Parathyroid adenoma (tissue), 2 donors: ENCODE measurements around the gene SH3BP5.

ENCODE experiments used
- H2AFZ ChIP-seq: fragments of 300-600 bp; sonication (generic); one replicate; pipeline ENCODE4 v1.7.0; 2017; ENCODE audit warnings: antibody characterized with exemption, mild to moderate bottlenecking
- H3K27ac ChIP-seq: fragments of 300-600 bp; sonication (generic); one replicate; pipeline ENCODE4 v1.7.0; 2017
- H3K27me3 ChIP-seq: fragments of 300-600 bp; sonication (generic); one replicate; pipeline ENCODE4 v1.7.0; 2017; ENCODE audit warnings: low read length; ENCODE audit not compliant: control insufficient read depth, insufficient read depth
- H3K36me3 ChIP-seq: fragments of 300-600 bp; sonication (generic); one replicate; pipeline ENCODE4 v1.7.0; 2017; ENCODE audit warnings: low read length; ENCODE audit not compliant: control insufficient read depth, insufficient read depth
- H3K4me1 ChIP-seq: fragments of 300-600 bp; sonication (generic); one replicate; pipeline ENCODE4 v1.7.0; 2017; ENCODE audit warnings: control low read depth
- H3K4me2 ChIP-seq: fragments of 300-600 bp; sonication (generic); one replicate; pipeline ENCODE4 v1.7.0; 2017; ENCODE audit warnings: low read length
- H3K4me3 ChIP-seq: fragments of 300-600 bp; sonication (generic); one replicate; pipeline ENCODE4 v1.7.0; 2017; ENCODE audit warnings: low read depth, low read length
- H3K79me2 ChIP-seq: fragments of 300-600 bp; sonication (generic); one replicate; pipeline ENCODE4 v1.7.0; 2017; ENCODE audit warnings: control low read depth
- H3K9ac ChIP-seq: fragments of 300-600 bp; sonication (generic); one replicate; pipeline ENCODE4 v1.7.0; 2017; ENCODE audit warnings: mild to moderate bottlenecking
- H3K9me3 ChIP-seq: fragments of 300-600 bp; sonication (generic); one replicate; pipeline ENCODE4 v1.7.0; 2017; ENCODE audit warnings: low read length; ENCODE audit not compliant: control insufficient read depth
- TF ChIP-seq, protein P1 (sequence below): fragments of 300-600 bp; sonication (generic); IDR thresholded peaks from one replicate; pipeline ENCODE4 v1.7.0; 2017; ENCODE audit warnings: antibody characterized with exemption, mild to moderate bottlenecking
- donor health status: primary hyperparathyroidism.

Gene SH3BP5

GRCh38 chr3:15310491-15311370 is 21.7 kb downstream of the SH3BP5 start:
- H3K4me2 ChIP-seq, result no peak overlapping the region
- no peaks in the 10 kb centered on the region for H3K27me3 ChIP-seq
- H3K9me3 ChIP-seq, result no peaks in the 10 kb centered on the region
- no peak overlapping the region for H3K9ac ChIP-seq
- H3K4me1 ChIP-seq, result peaks cover 50% of the 10 kb centered on the region
- peak overlapping the region; percentile 85 for H3K27ac ChIP-seq
- H2AFZ ChIP-seq, result no peak overlapping the region
- TF ChIP-seq, protein P1, sequence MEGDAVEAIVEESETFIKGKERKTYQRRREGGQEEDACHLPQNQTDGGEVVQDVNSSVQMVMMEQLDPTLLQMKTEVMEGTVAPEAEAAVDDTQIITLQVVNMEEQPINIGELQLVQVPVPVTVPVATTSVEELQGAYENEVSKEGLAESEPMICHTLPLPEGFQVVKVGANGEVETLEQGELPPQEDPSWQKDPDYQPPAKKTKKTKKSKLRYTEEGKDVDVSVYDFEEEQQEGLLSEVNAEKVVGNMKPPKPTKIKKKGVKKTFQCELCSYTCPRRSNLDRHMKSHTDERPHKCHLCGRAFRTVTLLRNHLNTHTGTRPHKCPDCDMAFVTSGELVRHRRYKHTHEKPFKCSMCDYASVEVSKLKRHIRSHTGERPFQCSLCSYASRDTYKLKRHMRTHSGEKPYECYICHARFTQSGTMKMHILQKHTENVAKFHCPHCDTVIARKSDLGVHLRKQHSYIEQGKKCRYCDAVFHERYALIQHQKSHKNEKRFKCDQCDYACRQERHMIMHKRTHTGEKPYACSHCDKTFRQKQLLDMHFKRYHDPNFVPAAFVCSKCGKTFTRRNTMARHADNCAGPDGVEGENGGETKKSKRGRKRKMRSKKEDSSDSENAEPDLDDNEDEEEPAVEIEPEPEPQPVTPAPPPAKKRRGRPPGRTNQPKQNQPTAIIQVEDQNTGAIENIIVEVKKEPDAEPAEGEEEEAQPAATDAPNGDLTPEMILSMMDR, result no peak
- peaks cover 67% of the 10 kb centered on the region for H3K79me2 ChIP-seq
- H3K36me3 ChIP-seq, result no peaks in the 10 kb centered on the region
- H3K4me3 ChIP-seq, result no peak overlapping the region

DNA sequence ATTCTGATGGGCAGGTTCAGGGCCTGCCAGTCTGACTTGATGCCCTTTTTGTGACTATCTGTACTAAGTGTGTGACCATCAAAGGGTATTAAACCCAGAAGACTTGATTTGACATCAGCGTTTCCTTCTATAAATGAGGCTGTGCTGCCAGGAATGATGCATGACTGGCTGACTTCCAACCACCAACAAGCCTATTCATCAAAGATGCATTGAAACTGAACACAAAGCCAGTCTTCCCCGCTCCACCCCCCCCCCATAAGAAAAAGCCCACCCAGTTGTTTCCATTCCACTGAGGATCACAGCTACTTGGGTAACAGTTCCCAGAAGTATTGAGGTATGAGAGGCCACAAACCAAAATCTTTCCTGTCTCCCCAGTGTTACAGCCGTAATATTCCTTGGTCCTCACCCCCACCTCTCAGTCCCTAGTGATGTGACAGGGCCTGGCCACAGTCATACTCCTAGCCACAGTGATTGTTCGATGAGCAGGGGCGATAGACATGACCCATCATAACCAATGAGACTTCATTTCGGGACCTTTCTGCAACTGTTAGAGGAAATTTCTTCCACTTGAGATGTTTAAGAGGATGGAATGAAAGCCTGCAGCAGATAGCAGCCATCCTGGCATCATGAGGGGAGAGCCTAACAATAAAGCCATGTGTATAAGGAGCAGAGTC is 22.6 kb downstream of the SH3BP5 start:
- H3K9ac ChIP-seq, result no peak overlapping the region
- peaks cover 65% of the 10 kb centered on the region for H3K79me2 ChIP-seq
- peaks cover 49% of the 10 kb centered on the region for H3K4me1 ChIP-seq
- H3K4me2 ChIP-seq, result no peak overlapping the region
- H3K4me3 ChIP-seq, result no peak overlapping the region
- TF ChIP-seq, protein P1, result no peak
- H2AFZ ChIP-seq, result no peak overlapping the region
- no peaks in the 10 kb centered on the region for H3K36me3 ChIP-seq
- no peaks in the 10 kb centered on the region for H3K27me3 ChIP-seq
- no peaks in the 10 kb centered on the region for H3K9me3 ChIP-seq
- H3K27ac ChIP-seq, result peak overlapping the region; percentile 85

GRCh38 chr3:15307580-15307979 is 24.8 kb downstream of the SH3BP5 start:
- Histone ChIP-seq H3K4me1 (peaks cover 44% of the 10 kb centered on the region), H3K4me2 (no peak overlapping the region), H3K27ac (peak overlapping the region; percentile 85), H3K4me3 (no peak overlapping the region), H2AFZ (no peak overlapping the region), H3K79me2 (peaks cover 65% of the 10 kb centered on the region), H3K27me3 (no peaks in the 10 kb centered on the region), H3K9ac (no peak overlapping the region), H3K36me3 (no peaks in the 10 kb centered on the region), H3K9me3 (no peaks in the 10 kb centered on the region)
- TF ChIP-seq, protein P1, result no peak

DNA sequence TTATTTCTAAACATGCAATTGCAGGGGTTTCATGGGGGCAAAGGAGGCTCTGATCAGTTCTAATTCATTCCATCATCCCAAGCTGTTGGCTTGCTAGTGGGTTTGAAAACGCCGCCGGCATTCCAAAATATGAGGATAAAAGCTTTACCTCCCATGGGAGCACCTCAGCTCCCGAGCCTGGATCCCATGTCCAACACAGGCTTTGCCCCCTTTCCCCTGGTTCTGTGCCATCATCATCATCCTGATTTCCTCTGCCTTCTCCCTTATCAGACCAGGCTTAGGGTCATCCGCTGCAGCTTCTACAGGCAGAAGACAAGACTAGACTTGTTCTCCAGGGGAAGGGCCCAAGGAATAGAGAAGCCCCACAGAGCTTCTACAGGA is 25.4 kb downstream of the SH3BP5 start:
- H3K4me2 ChIP-seq, result no peak overlapping the region
- TF ChIP-seq, protein P1, result no peak
- no peak overlapping the region for H2AFZ ChIP-seq
- peaks cover 44% of the 10 kb centered on the region for H3K4me1 ChIP-seq
- H3K36me3 ChIP-seq, result no peaks in the 10 kb centered on the region
- H3K9ac ChIP-seq, result no peak overlapping the region
- H3K27me3 ChIP-seq, result no peaks in the 10 kb centered on the region
- H3K9me3 ChIP-seq, result no peaks in the 10 kb centered on the region
- peaks cover 66% of the 10 kb centered on the region for H3K79me2 ChIP-seq
- H3K27ac ChIP-seq, result peak overlapping the region; percentile 85
- no peak overlapping the region for H3K4me3 ChIP-seq
